GM19239 (cell line): ENCODE data around the gene OR2T2.
"Not testable (repeated sequence)": the region's sequence is repeated elsewhere in the genome, so short reads cannot be mapped to it uniquely, and the experiment has no call there.

ENCODE experiments used
- DNase-seq: peaks from one replicate; pipeline ENCODE4 v3.0.0; 2011; ENCODE audit warnings: low spot score; ENCODE audit not compliant: insufficient read length
- FAIRE-seq: peaks from 2 replicates; lab custom pipeline; 2011; peaks lifted over from hg19 to GRCh38; lab: Jason Lieb, UNC

The OR2T2 gene

GRCh38 chr1:248449821-248450465 lies 4.5 kb downstream of the OR2T2 start:
- DNase-seq, FAIRE-seq: not testable (repeated sequence)

GRCh38 chr1:248450466-248451145 lies 5.2 kb downstream of the OR2T2 start:
- not testable (repeated sequence) for DNase-seq
- peak; percentile 98 for FAIRE-seq

GRCh38 chr1:248453619-248454018 lies 8.2 kb downstream of the OR2T2 start:
- FAIRE-seq, DNase-seq: not testable (repeated sequence)

GRCh38 chr1:248455045-248455444 lies 9.6 kb downstream of the OR2T2 start:
- not testable (repeated sequence) for DNase-seq
- peak; percentile 45 for FAIRE-seq

DNA sequence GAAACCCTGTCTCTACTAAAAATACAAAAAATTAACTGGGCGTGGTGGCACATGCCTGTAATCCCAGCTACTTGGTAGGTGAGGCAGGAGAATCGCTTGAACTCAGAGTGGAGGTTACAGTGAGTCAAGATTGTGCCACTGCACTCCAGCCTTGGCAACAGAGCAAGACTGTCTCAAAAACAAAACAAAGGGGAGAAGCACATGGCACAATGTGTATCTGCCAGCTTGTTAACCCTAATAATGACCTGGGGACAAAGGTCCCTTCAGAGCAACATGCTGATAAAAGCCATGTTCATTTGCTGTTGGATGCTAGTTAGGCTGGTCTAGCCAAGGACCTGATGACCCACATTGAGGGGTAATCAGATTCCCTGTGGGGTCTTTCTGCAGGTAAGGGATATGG lies 11.2 kb downstream of the OR2T2 start:
- not testable (repeated sequence) for DNase-seq, FAIRE-seq

- FAIRE-seq, result peak; percentile 18
- DNase-seq, result not testable (repeated sequence)
Observed at GRCh38 chr1:248459117-248459516, 13.7 kb downstream of the OR2T2 start.

DNA sequence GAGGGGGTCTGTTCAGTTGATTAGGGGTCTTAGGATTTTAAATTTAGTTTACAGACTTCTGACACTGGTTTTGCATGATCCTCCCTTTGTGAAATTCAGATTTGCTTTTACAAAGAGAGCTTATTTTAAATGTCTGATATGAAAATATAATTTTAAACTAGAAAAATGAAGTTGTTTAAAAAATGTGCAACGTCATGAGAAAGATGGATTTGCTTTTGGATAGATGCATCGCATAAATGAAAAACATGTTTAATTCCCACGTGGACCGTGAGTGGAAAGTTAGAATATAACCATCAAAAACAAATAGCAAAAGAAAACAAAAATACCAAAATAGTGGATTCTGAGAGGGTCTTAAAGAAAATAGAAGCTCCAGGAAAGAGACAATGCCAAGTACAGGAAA lies 25.7 kb downstream of the OR2T2 start:
- DNase-seq (no peak), FAIRE-seq (no peak)

DNA sequence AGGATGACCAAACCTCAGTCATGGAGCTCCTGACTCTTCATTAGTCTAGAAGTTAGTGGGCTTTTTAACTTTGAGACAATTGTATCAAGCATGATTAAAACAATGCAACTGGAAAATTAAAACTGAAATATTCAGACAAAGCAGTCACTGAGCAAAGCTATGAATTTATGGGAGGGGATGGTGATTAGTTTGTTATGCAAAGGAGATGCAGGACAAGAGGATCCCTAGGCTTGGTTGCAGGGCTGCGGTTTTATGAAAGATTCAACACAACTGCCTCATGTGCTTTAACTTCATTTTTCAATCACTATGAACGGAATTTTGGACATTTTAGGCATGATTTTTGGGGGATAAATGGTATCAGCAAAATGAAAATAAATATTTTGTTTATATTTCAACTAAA lies 26.7 kb downstream of the OR2T2 start:
- FAIRE-seq, result peak; percentile 89
- not testable (repeated sequence) for DNase-seq

GRCh38 chr1:248473051-248473450 lies 27.6 kb downstream of the OR2T2 start, which contains the start of gene OR2T3:
Gene OR2T3 (plus strand): TSS chr1:248473351. CDS start chr1:248473351, 0 bp downstream.
- FAIRE-seq, result not testable (repeated sequence)

DNA sequence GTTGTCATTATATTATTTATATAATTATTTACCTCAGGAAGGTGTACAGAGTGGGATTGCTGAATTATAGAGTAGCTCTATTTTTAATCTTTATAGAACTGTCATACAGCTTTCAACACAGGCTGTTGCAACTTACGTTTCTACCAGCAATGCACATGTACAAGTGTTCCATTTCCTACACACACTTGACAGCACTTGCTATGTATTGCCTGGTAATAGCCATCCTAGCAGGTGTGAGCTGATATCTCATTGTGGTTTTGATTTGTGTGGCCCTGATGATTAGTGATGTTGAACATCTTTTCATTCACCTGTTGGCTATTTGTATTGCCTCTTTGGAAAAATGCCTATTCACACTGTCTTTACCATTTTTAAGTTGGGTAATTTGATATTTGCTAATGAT lies 30.2 kb downstream of the OR2T2 start:
- DNase-seq, result not testable (repeated sequence)
- peak; percentile 92 for FAIRE-seq

More at GRCh38 chr1:248473051-248473450, 27.6 kb downstream of the OR2T2 start, which contains the start of gene OR2T3:
- not testable (repeated sequence) for DNase-seq

GRCh38 chr1:248481686-248482579 lies 36.5 kb downstream of the OR2T2 start:
- FAIRE-seq, result peak; percentile 96
- DNase-seq, result not testable (repeated sequence)

GRCh38 chr1:248488289-248488688 lies 42.9 kb downstream of the OR2T2 start, which contains the start of gene OR2T5:
Gene OR2T5 (plus strand): TSS chr1:248488589. CDS start chr1:248488589, 0 bp downstream.
- FAIRE-seq, DNase-seq: not testable (repeated sequence)

- DNase-seq, FAIRE-seq: not testable (repeated sequence)
Observed at GRCh38 chr1:248496661-248497060, 51.2 kb downstream of the OR2T2 start.

DNA sequence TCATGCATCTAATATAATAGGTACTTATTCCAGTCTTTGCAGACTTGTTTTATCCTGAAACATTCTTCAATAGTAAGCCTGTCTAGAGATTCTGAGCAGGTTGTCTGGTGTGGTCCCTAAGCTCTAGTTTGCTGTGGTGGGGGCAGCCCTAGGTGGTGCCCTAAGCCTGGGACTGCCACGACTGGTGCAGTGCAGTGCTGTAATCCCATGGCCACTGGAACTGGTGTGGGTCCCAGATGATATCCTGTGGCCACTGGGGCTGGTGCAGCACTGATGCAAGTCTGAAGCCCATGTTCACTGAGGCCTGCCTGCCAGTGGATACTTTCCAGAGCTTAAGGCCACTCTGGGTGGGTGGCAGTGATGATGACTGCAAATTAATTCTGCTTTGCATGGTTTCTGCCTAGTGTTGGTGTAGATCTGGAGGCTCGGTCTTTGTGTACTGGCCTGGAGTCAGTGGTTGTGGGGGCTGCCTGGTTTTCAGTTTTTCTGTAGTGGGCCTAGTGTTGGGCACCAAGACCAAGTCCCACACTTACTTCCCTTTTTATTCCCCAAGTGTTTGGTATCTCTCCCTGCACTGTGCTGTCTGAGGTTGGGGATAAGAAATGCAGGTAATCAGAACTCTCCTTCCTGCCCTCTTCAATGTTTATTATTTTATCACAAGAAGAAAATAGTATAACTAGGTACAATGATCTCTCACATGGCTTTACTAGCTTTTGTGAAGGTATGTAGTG lies 55.0 kb downstream of the OR2T2 start:
- not testable (repeated sequence) for FAIRE-seq, DNase-seq
